T-cell (primary cell): ENCODE data around the gene PSMC3IP. TPM values are rescaled to one million over a fixed set of nuclear protein-coding genes. Genes with fewer than 3 reads are reported as not detected.
"Not testable (repeated sequence)": the region's sequence is repeated elsewhere in the genome, so short reads cannot be mapped to it uniquely, and the experiment has no call there.

Source experiments
- ATAC-seq, 4 experiments: fragments of 200-7000 bp in 3 of 4; fragments of 150-1000 bp in 1 of 4; cut with Tn5 transposase; replicated peaks in 1 of 4; 1 replicate in 3 of 4; 2 replicates in 1 of 4; pipeline ENCODE4 v1.10.0; 2021; ENCODE audit warnings: moderate library complexity in 3 of 4, mild to moderate bottlenecking in 2 of 4, moderate number of reproducible peaks in 1 of 4
- CTCF ChIA-PET, 2 donors: fragments of 300-600 bp; sonication (Branson Sonifier 250); formaldehyde crosslinking; loops; one replicate each; lab custom pipeline; 2022; ENCODE audit warnings: antibody characterized with exemption in 2 of 2; lab: Charles Lee
- POLR2A ChIA-PET, 2 donors: fragments of 300-600 bp; sonication (Branson Sonifier 250); formaldehyde crosslinking; loops; one replicate each; lab custom pipeline; 2022; ENCODE audit warnings: antibody characterized with exemption in 2 of 2; lab: Charles Lee
- DNase-seq, 35 experiments: peaks; one replicate each; pipeline versions ENCODE4 v3.0.0 to v3.0.0-alpha.2; 2013 to 2023
- H3K27ac ChIP-seq: one replicate; pipeline ENCODE4 v1.5.1; 2013; ENCODE audit warnings: low read length
- H3K27me3 ChIP-seq, 2 experiments: replicated peaks in 1 of 2; 1 replicate in 1 of 2; 2 replicates in 1 of 2; pipeline versions ENCODE4 v1.6.1 to v1.7.0; 2013; ENCODE audit warnings: low read length in 1 of 2, mixed read lengths in 1 of 2; ENCODE audit not compliant: control insufficient read depth in 2 of 2, insufficient read depth in 2 of 2; ENCODE audit errors: extremely low read depth in 1 of 2
- H3K36me3 ChIP-seq, 2 donors: 1 replicate in 1 of 2; 2 replicates in 1 of 2; pipeline versions ENCODE4 v1.6.1 to v1.7.0; 2013; ENCODE audit warnings: low read length in 1 of 2; ENCODE audit not compliant: control insufficient read depth in 2 of 2, insufficient read depth in 1 of 2; ENCODE audit errors: extremely low read depth in 1 of 2
- H3K4me1 ChIP-seq, 2 experiments: 1 replicate in 1 of 2; 2 replicates in 1 of 2; pipeline versions ENCODE4 v1.6.1 to v1.7.0; 2013; ENCODE audit warnings: low read length in 2 of 2, mixed read lengths in 1 of 2; ENCODE audit not compliant: insufficient read depth in 2 of 2, control insufficient read depth in 1 of 2; ENCODE audit errors: extremely low read depth in 1 of 2
- H3K4me3 ChIP-seq, 2 donors: 1 replicate in 1 of 2; 2 replicates in 1 of 2; pipeline versions ENCODE4 v1.5.1 to v1.7.0; 2013; ENCODE audit warnings: mild to moderate bottlenecking in 2 of 2, low read length in 1 of 2, moderate library complexity in 1 of 2; ENCODE audit not compliant: control insufficient read depth in 1 of 2; ENCODE audit errors: extremely low read depth in 1 of 2
- H3K9me3 ChIP-seq: 2 replicates; pipeline ENCODE4 v1.7.0; 2013
- H3K27ac Mint-ChIP-seq, 2 donors: one replicate each; pipeline ENCODE4 v1.8.0; 2020 to 2021; ENCODE audit warnings: mild to moderate bottlenecking in 2 of 2, mixed read lengths in 2 of 2
- H3K27me3 Mint-ChIP-seq, 2 donors: one replicate each; pipeline ENCODE4 v1.8.0; 2021 to 2022; ENCODE audit warnings: mixed read lengths in 2 of 2
- H3K36me3 Mint-ChIP-seq: one replicate; pipeline ENCODE4 v1.8.0; 2021; ENCODE audit warnings: mixed read lengths
- H3K4me1 Mint-ChIP-seq, 3 donors: one replicate each; pipeline ENCODE4 v1.8.0; 2020 to 2022; ENCODE audit warnings: mixed read lengths in 3 of 3, mild to moderate bottlenecking in 1 of 3
- H3K4me3 Mint-ChIP-seq, 3 donors: one replicate each; pipeline ENCODE4 v1.8.0; 2020 to 2022; ENCODE audit warnings: mild to moderate bottlenecking in 3 of 3, mixed read lengths in 3 of 3, moderate library complexity in 3 of 3
- H3K9me3 Mint-ChIP-seq, 3 donors: one replicate each; pipeline ENCODE4 v1.8.0; 2020 to 2022; ENCODE audit warnings: mixed read lengths in 3 of 3
- WGBS: methylation state at CpG from one replicate; pipeline ENCODE4 v1.1.5; 2013; ENCODE audit warnings: missing lambda C conversion rate; ENCODE audit not compliant: insufficient coverage; 5-methylcytosine and 5-hydroxymethylcytosine counted together
- total RNA-seq, 35 experiments: library from RNA in 6 of 35; stranded (reverse) in 6 of 35; fragments of 120-200 nt in 1 of 35; gene quantifications; one replicate each; pipeline versions ENCODE4 v1.2.1 to v1.2.4 and lab custom pipeline; 2013 to 2026

Gene PSMC3IP
- total RNA-seq (1 to 10 TPM; 2.2 to 4.3 (median 3.2) TPM), total RNA-seq (lab: John Stamatoyannopoulos, UW) (1.2 to 25.4 (median 2.9) reads per million in 29 experiments)
- 1.5 TPM for total RNA-seq (2013)

- peak within 1 kb of the TSS; percentile 40 for H3K27ac ChIP-seq
- CTCF ChIA-PET: interaction anchor here (0.6 to 3.6 kb wide), 29 partner anchors 7 to 889 kb away, joined by 3 to 22 read pairs (median 4); partner anchors contain the start of genes BECN1 (in 1 of the 2), CCR10 (in 1 of the 2), CNTD1 (in 1 of the 2) and COA3 (in 1 of the 2)
- peak; percentile 93 to 94 (median 93) for ATAC-seq
- POLR2A ChIA-PET: interaction anchor here in 1 of 2 donors (0.6 kb wide), 1 partner anchor 32 kb away, joined by 4 read pairs; the partner anchor contains the start of genes RETREG3 and TUBG1
- H3K36me3 ChIP-seq: peaks cover 18 to 48% of the 10 kb centered on the region in 2 donors
- no peaks in the 10 kb centered on the region for H3K27me3 Mint-ChIP-seq
- H3K4me1 Mint-ChIP-seq: peaks cover 32 to 38% (median 36%) of the 10 kb centered on the region in 3 donors
- under 1% methylated on average over 43 of the region's 52 CpGs for WGBS
- peak; percentile 79 to 94 (median 87) for DNase-seq
- H3K4me1 ChIP-seq: peaks cover 5 to 20% of the 10 kb centered on the region in 2 experiments
- no peaks in the 10 kb centered on the region for H3K9me3 ChIP-seq
- peak within 1 kb of the TSS; percentile 96 to 98 for H3K27ac Mint-ChIP-seq
- H3K36me3 Mint-ChIP-seq: peaks cover 20% of the 10 kb centered on the region
- no peaks in the 10 kb centered on the region for H3K27me3 ChIP-seq
- H3K4me3 Mint-ChIP-seq: peak within 1 kb of the TSS; percentile 88 to 99 (median 98)
- H3K9me3 Mint-ChIP-seq: no peaks in the 10 kb centered on the region
- H3K4me3 ChIP-seq: peak within 1 kb of the TSS; percentile 76 to 95
These were observed at the start of gene PSMC3IP for GRCh38 chr17:42577532-42578281. PSMC3IP (minus strand) TSS chr17:42577729; CDS start chr17:42577686, 43 bp downstream.

DNA sequence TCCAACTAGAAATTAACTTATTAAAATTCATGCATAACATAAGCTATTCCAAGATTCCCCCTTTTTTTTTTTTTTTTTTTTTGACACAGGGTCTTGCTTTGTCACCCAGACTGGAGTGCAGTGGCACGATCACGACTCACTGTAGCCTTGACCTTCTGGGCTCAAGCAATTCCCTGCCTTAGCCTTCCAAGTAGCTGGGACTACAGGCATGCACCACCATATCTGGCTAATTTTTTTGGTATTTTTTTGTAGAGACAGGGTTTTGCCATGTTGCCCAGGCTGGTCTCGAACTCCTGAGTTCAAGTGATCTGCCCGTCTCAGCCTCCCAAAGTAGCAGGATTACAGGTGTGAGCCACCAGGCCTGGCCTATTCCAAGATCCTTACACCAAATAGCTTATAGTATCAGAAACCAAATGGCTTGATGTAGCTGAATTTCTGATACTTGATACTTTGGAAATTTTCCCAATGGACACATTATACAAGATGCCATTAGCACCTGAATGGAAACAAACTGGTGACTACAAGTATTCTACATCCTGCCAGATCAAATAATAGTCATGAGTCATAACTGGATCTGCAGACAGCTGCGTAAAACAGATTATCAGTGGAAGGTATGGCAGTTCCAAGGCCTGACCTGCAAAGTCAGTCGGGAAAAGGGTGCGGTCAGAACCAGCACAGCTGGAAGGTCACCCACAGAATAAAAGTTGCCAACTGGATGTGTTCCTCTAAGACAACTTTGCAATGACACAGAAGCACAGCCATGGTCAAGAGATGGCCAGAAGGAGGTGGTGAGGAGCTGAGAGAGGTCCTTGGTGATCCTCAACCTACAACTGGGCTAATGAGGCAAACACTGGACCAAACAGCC is 46.4 kb upstream of the PSMC3IP start:
- Mint-ChIP-seq H3K4me1 (peaks cover 0 to 1% (median 0%) of the 10 kb centered on the region in 3 donors), H3K27me3 (peaks cover 0 to 3% of the 10 kb centered on the region in 2 donors), H3K9me3 (no peaks in the 10 kb centered on the region), H3K36me3 (no peaks in the 10 kb centered on the region), H3K27ac (no peak overlapping the region), H3K4me3 (no peak overlapping the region)
- ChIA-PET POLR2A (interaction anchor here in 1 of 2 donors (0.8 kb wide), 1 partner anchor 16 kb away, joined by 15 read pairs; no protein-coding TSS in a partner anchor), CTCF (no interaction called here)
- Histone ChIP-seq H3K36me3 (no peaks in the 10 kb centered on the region), H3K27ac (no peak overlapping the region), H3K4me3 (no peak overlapping the region), H3K27me3 (no peaks in the 10 kb centered on the region), H3K9me3 (no peaks in the 10 kb centered on the region), H3K4me1 (no peaks in the 10 kb centered on the region)
- DNase-seq (no peak), ATAC-seq (no peak)
- 70% methylated on average over 5 of the region's 7 CpGs for WGBS

GRCh38 chr17:42623271-42623670 is 45.7 kb upstream of the PSMC3IP start:
- Mint-ChIP-seq H3K9me3 (no peaks in the 10 kb centered on the region), H3K4me1 (peaks cover 0 to 4% (median 0%) of the 10 kb centered on the region in 3 donors), H3K27me3 (peaks cover 0 to 3% of the 10 kb centered on the region in 2 donors), H3K27ac (no peak overlapping the region), H3K36me3 (no peaks in the 10 kb centered on the region), H3K4me3 (no peak overlapping the region)
- no peak for DNase-seq
- Histone ChIP-seq H3K36me3 (no peaks in the 10 kb centered on the region), H3K9me3 (no peaks in the 10 kb centered on the region), H3K27ac (no peak overlapping the region), H3K4me1 (peaks cover 0 to 3% of the 10 kb centered on the region in 2 experiments), H3K4me3 (no peak overlapping the region), H3K27me3 (no peaks in the 10 kb centered on the region)
- no peak for ATAC-seq
- ChIA-PET CTCF (no interaction called here), POLR2A (interaction anchor here in 1 of 2 donors (0.8 kb wide), 1 partner anchor 15 kb away, joined by 15 read pairs; no protein-coding TSS in a partner anchor)
- WGBS: no CpG with 5 or more reads among the region's 2 CpGs

GRCh38 chr17:42621987-42622386 is 44.5 kb upstream of the PSMC3IP start:
- H3K27ac ChIP-seq, H3K9me3 Mint-ChIP-seq: not testable (repeated sequence)
- POLR2A ChIA-PET: interaction anchor here in 1 of 2 donors (0.7 kb wide), 1 partner anchor 115 kb away, joined by 3 read pairs; no protein-coding TSS in a partner anchor

DNA sequence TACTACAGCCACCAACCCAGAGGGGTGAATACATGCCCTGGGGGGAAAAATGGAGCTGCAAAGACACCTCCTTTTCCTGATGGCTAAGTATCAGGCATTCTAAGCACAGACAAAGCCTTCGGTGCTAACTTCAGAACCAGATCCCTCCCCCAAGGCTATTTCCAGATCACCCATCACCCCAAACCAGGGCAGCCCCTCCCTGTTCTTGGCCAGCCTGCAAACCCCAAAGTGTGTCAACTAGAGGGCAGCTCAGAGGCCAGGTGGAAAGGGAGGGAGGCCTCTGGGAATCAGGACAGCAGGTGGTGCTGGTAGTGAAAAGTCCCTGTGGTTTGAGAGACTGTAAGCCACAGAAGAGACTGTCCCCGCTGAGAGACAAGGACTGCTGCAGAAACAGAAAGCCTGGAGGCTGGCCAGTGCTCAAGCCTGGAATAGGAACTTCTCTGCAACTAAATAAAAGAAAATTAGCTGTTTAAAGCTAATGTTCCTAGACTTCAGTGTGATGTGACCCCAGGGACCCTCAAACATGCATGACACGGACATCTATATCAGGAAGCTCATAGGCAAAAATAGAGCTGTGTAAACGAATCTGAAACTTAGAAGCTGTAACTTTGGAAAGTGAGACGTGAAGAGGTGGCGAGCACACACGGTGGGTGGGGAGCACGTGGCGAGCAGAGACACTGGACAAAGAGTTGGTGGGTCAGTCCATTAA is 41.1 kb upstream of the PSMC3IP start:
- H3K9me3 Mint-ChIP-seq: no peaks in the 10 kb centered on the region
- ATAC-seq (no peak), DNase-seq (peak in 1 of 35 experiments; percentile 3)
- Histone ChIP-seq H3K9me3 (no peaks in the 10 kb centered on the region), H3K4me3 (no peak overlapping the region), H3K36me3 (peaks cover 8 to 22% of the 10 kb centered on the region in 2 donors), H3K4me1 (peaks cover 0 to 3% of the 10 kb centered on the region in 2 experiments), H3K27ac (no peak overlapping the region), H3K27me3 (no peaks in the 10 kb centered on the region)
- WGBS: 40% methylated on average over 7 of the region's 9 CpGs
- peaks cover 0 to 4% (median 0%) of the 10 kb centered on the region in 3 donors for H3K4me1 Mint-ChIP-seq
- H3K4me3 Mint-ChIP-seq: no peak overlapping the region
- POLR2A ChIA-PET: no interaction called here
- H3K27me3 Mint-ChIP-seq: no peaks in the 10 kb centered on the region
- H3K27ac Mint-ChIP-seq: no peak overlapping the region
- CTCF ChIA-PET: no interaction called here
- H3K36me3 Mint-ChIP-seq: peaks cover 15% of the 10 kb centered on the region

More at GRCh38 chr17:42621987-42622386, 44.5 kb upstream of the PSMC3IP start:
- H3K27ac Mint-ChIP-seq, H3K4me3 ChIP-seq, DNase-seq, H3K27me3 ChIP-seq, H3K36me3 ChIP-seq, H3K27me3 Mint-ChIP-seq, H3K36me3 Mint-ChIP-seq, H3K4me1 ChIP-seq, H3K9me3 ChIP-seq, H3K4me1 Mint-ChIP-seq, ATAC-seq, H3K4me3 Mint-ChIP-seq: not testable (repeated sequence)
- WGBS: 95% methylated on average over 2 of the region's 3 CpGs
- CTCF ChIA-PET: interaction anchor here in 1 of 2 donors (0.6 kb wide), 1 partner anchor 485 kb away, joined by 5 read pairs; no protein-coding TSS in a partner anchor
